HG02678 (cell line): Measurements from ENCODE around the gene CPA4.
"Not testable (repeated sequence)": the region's sequence is repeated elsewhere in the genome, so short reads cannot be mapped to it uniquely, and the experiment has no call there.

ENCODE experiments used
- ATAC-seq: cut with Tn5 transposase; IDR thresholded peaks from one replicate; pipeline ENCODE4 v1.9.1; 2021; ENCODE audit warnings: mild to moderate bottlenecking, moderate library complexity; ENCODE audit not compliant: unreplicated experiment

CPA4 gene

DNA sequence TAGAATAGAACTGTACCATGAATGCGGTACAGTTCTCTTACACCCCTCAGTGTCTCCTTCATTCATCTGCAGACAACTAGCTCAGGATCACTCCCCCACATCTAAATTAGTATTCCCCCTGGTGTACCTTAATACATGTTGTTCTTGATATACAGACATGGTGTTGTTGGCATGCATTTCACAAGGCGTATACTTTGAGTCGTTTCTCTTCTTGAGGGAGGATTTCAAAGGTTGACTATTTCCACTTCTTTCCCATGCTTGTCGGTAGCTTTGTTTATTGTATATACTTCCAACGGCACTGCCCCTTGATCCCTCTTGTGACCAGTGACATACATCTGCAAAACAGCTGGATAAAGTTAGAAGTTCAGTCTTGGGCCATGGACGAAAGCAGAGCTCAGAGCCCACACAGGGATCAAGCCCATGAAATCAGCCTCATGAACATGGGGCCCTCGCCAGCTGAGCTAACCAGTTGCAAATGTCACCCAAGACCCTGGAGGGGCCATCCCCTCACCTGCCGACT, 8.6 kb downstream of the CPA4 start:
- ATAC-seq, result no peak

DNA sequence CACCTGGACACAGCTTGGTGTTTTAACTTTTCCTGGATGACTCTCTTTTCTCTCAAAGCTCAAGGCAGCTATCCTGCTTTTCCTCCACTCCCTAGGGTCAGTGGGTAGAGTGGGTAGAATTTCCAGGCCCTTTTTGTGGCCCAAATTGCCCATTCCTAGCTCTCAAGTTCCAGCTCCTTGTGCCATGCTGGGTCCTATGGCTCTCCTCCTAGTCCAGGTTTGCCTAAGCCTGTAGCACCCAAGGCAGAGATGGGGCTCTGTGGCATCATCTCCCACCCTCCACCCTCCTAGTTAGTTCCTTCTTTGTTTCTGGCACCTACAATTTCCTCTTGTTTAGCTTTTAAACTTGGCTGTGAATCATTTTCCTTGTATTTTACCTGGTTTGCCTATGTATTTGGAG, 9.7 kb downstream of the CPA4 start:
- no peak for ATAC-seq

DNA sequence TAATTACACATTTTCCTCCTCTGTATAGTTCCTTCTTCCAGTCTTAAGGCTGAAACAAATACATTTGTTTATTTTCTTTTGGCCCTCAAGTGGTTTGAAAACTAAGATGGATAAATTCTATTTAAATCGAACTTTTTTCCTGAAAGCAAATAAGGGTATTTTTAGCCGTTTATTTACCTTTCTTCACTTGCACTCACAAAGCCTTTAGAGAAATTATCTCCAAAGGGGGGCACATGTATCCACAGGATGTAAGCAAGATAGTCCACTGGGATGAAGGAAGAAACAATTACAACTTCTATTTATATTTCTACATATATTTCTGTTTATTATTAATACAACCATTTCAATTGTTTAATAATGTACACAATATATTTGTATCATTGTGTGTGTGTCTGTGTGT, 10.2 kb downstream of the CPA4 start:
- ATAC-seq, result no peak

GRCh38 chr7:130303551-130303950, 10.6 kb downstream of the CPA4 start:
- no peak for ATAC-seq

- ATAC-seq, result no peak
Observed at GRCh38 chr7:130303982-130304381, 11.0 kb downstream of the CPA4 start.

DNA sequence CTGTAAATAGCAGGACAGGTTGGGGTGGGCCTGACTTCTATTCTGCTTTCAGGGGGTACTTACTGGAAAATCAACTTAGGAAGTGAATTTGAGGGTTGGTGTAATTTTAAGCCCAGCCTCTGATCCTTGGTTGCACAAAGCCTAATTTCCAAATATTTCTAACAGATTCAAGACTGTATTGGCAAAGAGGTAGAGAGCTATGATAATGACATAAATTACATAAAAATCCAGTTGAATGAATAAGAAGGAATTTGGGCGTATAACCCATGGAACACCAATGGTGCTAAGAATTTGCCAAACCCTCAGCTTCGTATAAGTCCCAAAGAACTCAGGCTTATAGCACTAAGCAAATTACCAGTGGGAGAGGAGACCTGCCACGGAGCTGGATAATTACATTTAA, 11.9 kb downstream of the CPA4 start:
- ATAC-seq, result no peak

DNA sequence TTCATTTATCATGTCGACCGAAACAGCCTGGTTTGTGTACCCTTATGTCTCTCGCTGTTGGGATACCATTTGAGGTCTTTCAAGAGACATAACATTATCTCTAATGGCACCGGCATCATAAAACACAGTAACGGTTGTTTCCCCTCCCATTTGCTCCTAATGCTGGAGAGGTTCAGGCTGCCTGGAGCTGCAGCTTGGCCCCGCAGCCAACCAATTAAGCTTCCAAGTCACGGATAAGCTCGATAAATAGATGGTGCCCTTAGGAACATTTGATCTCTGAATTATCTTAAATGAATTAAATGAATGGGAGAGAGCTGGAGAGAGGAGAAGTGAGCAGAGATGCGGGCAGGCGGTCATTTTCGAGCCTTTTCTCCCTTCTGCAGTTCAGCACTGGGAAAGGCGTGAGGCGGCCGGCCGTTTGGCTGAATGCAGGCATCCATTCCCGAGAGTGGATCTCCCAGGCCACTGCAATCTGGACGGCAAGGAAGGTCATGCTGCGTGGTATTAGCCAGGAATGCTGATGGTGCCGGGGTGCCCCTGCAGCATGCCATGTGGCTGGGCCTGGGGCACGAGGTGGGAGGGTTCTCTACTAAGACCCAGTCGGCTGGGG, 12.6 kb downstream of the CPA4 start:
- ATAC-seq, result no peak

DNA sequence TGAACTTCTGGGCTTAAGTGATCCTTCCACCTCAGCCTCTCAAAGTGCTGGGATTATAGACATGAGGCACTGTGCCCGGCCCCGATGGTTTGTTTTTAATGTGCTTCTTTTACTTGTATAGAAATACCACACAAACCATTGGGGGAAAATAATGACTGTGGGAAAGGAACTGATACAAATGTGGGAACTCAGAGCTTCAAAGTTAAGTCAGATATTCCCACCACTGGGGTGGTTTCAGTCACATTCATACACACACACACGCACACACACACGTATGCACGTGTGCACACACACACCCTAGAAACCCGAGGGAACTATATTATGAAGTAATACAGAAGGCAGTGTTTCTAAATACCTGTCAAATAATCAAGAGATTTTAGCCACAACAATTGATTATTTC, 17.0 kb downstream of the CPA4 start:
- no peak for ATAC-seq

DNA sequence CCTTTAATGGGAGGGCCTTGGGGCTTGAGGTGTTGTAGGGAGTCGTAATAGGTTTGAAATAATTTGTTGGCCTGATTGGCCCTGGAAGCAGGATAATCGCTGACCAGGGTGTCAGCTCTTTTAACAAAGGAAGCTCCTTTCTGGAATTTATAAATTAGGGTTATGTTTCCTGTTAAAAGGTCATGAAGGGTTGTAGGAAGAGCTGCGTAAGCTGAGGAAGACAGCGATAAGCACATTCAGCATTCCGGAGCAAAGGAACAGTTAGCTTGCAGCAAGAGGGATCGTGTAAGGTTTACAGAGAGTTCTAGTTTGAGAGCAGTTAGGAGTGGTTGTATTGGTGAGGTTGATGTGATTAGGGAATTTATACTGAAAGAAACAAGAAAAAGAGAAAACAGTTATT, 21.3 kb downstream of the CPA4 start:
- no peak for ATAC-seq

GRCh38 chr7:130319541-130319940, 26.6 kb downstream of the CPA4 start:
- ATAC-seq, result no peak

- not testable (repeated sequence) for ATAC-seq
Observed at GRCh38 chr7:130321542-130322229, 28.7 kb downstream of the CPA4 start.

DNA sequence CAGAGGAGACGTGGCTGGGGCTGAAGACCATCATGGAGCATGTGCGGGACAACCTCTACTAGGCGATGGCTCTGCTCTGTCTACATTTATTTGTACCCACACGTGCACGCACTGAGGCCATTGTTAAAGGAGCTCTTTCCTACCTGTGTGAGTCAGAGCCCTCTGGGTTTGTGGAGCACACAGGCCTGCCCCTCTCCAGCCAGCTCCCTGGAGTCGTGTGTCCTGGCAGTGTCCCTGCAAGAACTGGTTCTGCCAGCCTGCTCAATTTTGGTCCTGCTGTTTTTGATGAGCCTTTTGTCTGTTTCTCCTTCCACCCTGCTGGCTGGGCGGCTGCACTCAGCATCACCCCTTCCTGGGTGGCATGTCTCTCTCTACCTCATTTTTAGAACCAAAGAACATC, 29.7 kb downstream of the CPA4 start:
- ATAC-seq, result no peak

GRCh38 chr7:130324306-130324943, 31.5 kb downstream of the CPA4 start:
- ATAC-seq, result no peak

GRCh38 chr7:130329681-130330080, 36.7 kb downstream of the CPA4 start:
- no peak for ATAC-seq

- no peak for ATAC-seq
Observed at GRCh38 chr7:130332259-130333053, 39.5 kb downstream of the CPA4 start.

- ATAC-seq, result no peak
Observed at GRCh38 chr7:130333832-130334231, 40.9 kb downstream of the CPA4 start.

DNA sequence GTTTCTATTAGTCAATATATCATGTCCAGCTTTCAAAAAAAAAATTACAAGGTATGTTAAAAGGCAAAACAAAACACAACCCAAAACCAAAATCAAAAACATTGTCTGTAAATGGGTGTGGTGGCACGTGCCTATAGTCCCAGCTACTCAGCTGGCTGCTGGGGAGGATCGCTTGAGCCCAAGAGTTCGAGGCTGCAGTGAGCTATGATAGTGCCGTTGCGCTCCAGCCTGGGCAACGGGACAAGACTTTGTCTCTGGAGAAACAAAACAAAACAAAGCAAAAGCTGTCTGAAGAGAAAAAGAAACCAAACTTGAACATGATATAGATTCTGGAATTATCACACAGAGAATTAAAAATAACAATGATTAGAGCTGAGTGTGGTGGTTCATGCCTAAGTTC, 41.3 kb downstream of the CPA4 start:
- ATAC-seq, result no peak

GRCh38 chr7:130337410-130337971, 44.5 kb downstream of the CPA4 start:
- ATAC-seq, result no peak

- ATAC-seq, result no peak
Observed at GRCh38 chr7:130338233-130338632, 45.3 kb downstream of the CPA4 start.

GRCh38 chr7:130341882-130342281, 48.9 kb downstream of the CPA4 start:
- no peak for ATAC-seq
